Liver (tissue), 3 donors: Measurements from ENCODE around the gene DNAH8.

Experiments used
- GABPA ChIP-seq, 2 donors: IDR thresholded peaks in 1 of 2; conservative IDR thresholded peaks in 1 of 2; 2 replicates each; pipeline ENCODE4 v1.6.1; 2016; ENCODE audit warnings: antibody characterized with exemption in 2 of 2, mild to moderate bottlenecking in 1 of 2, moderate library complexity in 1 of 2
- REST ChIP-seq: IDR thresholded peaks from 2 replicates; pipeline ENCODE4 v1.6.1; 2016; ENCODE audit warnings: antibody characterized with exemption, mild to moderate bottlenecking
- YY1 ChIP-seq: IDR thresholded peaks from 2 replicates; pipeline ENCODE4 v1.6.1; 2016; ENCODE audit warnings: antibody characterized with exemption, mild to moderate bottlenecking
- TF ChIP-seq, protein P1 (sequence below): fragments of 150-350 bp; IDR thresholded peaks from 2 replicates; pipeline ENCODE4 v1.5.1; 2017; ENCODE audit warnings: improper control_type of control experiment, low read depth, low read length; ENCODE audit not compliant: missing input control
- TF ChIP-seq, protein P2 (sequence below): IDR thresholded peaks from 2 replicates; pipeline ENCODE4 v1.6.1; 2016; ENCODE audit warnings: antibody characterized with exemption
- donor health status: healthy.
- donor health status: healthy.

- TF ChIP-seq, protein P1, sequence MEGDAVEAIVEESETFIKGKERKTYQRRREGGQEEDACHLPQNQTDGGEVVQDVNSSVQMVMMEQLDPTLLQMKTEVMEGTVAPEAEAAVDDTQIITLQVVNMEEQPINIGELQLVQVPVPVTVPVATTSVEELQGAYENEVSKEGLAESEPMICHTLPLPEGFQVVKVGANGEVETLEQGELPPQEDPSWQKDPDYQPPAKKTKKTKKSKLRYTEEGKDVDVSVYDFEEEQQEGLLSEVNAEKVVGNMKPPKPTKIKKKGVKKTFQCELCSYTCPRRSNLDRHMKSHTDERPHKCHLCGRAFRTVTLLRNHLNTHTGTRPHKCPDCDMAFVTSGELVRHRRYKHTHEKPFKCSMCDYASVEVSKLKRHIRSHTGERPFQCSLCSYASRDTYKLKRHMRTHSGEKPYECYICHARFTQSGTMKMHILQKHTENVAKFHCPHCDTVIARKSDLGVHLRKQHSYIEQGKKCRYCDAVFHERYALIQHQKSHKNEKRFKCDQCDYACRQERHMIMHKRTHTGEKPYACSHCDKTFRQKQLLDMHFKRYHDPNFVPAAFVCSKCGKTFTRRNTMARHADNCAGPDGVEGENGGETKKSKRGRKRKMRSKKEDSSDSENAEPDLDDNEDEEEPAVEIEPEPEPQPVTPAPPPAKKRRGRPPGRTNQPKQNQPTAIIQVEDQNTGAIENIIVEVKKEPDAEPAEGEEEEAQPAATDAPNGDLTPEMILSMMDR, result no peak
- TF ChIP-seq REST (no peak), GABPA (IDR thresholded peaks at IDR 0.05 in 1 of 2, conservative IDR thresholded peaks at IDR 0.05 in 1 of 2) (no peak), YY1 (no peak)
- TF ChIP-seq, protein P2, sequence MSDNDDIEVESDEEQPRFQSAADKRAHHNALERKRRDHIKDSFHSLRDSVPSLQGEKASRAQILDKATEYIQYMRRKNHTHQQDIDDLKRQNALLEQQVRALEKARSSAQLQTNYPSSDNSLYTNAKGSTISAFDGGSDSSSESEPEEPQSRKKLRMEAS, result no peak
These were observed 36.0 kb downstream of the DNAH8 start for GRCh38 chr6:38750968-38751615.
